GM12872 (cell line): ENCODE measurements around the gene TUFM.

ENCODE experiments used
- CTCF ChIP-seq: IDR thresholded peaks from 3 replicates; pipeline ENCODE4 v1.5.1; 2011; ENCODE audit warnings: low read depth, mild to moderate bottlenecking, low read length, moderate library complexity; ENCODE audit not compliant: insufficient read depth

Gene TUFM

GRCh38 chr16:28878083-28878926 lies 32.2 kb upstream of the TUFM start, which contains the start of gene ATP2A1:
TSS of gene ATP2A1 (plus strand) at chr16:28878488. CDS start at chr16:28878672, 184 bp downstream.
- no peak for TF ChIP-seq CTCF

DNA sequence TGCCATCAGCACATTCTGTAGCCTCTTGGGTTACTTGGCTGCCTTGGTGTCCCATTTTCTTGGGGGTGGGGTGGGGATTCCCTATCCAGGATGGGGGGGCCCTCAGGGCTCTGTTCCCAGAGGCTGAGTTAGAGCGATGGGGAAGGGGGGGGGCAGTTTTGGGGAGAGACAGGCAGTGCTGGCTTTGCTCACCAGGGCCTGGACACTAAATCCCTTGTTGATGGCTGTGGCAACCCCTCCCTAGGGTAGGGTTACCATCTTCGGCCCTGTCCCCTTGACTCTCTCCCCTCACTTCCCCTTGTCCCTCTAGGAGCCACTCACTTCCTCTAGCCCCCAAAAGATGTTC lies 31.5 kb upstream of the TUFM start:
- TF ChIP-seq CTCF, result no peak

GRCh38 chr16:28876973-28877654 lies 31.0 kb upstream of the TUFM start:
- TF ChIP-seq CTCF, result no peak

GRCh38 chr16:28876019-28876659 lies 30.0 kb upstream of the TUFM start:
- no peak for TF ChIP-seq CTCF

- TF ChIP-seq CTCF, result no peak
Measured at GRCh38 chr16:28875134-28876018, 29.2 kb upstream of the TUFM start.

- no peak for TF ChIP-seq CTCF
Measured at GRCh38 chr16:28874406-28874805, 28.3 kb upstream of the TUFM start.
